Measurements from ENCODE around the gene ADAM12.
"Not testable (repeated sequence)": the region's sequence is repeated elsewhere in the genome, so short reads cannot be mapped to it uniquely, and the experiment has no call there.

Gene ADAM12

DNA sequence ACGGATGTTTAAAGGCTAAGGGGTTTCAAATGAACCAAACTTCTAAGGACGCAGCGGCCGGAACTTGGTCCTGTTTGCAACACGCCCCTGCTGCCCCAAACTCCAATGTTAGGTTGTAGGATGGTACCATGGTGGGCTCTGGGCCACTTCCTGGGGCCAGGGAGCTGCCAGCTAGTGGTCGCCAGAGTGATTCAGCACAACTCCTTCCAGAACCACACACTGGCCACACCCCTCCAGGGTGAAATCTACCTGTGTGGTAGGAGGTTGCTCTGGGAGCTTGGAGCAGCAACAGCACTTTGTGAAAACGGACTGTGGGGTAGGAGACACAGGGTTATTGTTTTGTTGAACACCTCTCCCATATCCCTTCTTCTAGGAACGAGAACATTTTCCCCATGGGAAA, 330.8 kb downstream of the ADAM12 start:
- TF ChIP-seq, protein P1, sequence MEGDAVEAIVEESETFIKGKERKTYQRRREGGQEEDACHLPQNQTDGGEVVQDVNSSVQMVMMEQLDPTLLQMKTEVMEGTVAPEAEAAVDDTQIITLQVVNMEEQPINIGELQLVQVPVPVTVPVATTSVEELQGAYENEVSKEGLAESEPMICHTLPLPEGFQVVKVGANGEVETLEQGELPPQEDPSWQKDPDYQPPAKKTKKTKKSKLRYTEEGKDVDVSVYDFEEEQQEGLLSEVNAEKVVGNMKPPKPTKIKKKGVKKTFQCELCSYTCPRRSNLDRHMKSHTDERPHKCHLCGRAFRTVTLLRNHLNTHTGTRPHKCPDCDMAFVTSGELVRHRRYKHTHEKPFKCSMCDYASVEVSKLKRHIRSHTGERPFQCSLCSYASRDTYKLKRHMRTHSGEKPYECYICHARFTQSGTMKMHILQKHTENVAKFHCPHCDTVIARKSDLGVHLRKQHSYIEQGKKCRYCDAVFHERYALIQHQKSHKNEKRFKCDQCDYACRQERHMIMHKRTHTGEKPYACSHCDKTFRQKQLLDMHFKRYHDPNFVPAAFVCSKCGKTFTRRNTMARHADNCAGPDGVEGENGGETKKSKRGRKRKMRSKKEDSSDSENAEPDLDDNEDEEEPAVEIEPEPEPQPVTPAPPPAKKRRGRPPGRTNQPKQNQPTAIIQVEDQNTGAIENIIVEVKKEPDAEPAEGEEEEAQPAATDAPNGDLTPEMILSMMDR (IDR thresholded peaks at IDR 0.05; ENCODE audit: borderline replicate concordance, insufficient read depth, low read depth, low read length), result no peak

DNA sequence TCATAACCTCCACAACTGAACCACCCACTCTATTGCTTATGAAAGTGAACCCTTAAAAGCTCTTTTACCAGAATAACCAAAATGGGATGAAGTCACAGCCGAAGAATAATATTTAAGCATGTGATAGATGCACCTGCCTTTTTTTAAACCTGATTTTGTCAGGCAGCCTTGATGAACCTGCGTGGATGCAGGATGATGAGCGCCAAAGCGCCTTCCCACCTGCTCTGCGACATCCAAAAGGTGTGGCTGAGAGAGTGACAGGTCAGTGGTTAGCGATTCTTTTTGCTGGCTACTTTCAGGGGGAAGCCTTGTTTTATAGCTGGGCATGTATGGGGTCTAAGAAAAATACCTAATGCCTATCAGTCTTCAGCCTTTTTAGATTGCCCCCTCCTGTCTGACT, 334.1 kb downstream of the ADAM12 start:
- no peak overlapping the region for H3K4me3 ChIP-seq (ENCODE audit: low read depth, low read length)
- TF ChIP-seq, protein P1 (IDR thresholded peaks at IDR 0.05; ENCODE audit: borderline replicate concordance, insufficient read depth, low read depth, low read length), result no peak

More for the DNA sequence above, 330.8 kb downstream of the ADAM12 start:
- H3K4me3 ChIP-seq (ENCODE audit: low read depth, low read length), result no peak overlapping the region

DNA sequence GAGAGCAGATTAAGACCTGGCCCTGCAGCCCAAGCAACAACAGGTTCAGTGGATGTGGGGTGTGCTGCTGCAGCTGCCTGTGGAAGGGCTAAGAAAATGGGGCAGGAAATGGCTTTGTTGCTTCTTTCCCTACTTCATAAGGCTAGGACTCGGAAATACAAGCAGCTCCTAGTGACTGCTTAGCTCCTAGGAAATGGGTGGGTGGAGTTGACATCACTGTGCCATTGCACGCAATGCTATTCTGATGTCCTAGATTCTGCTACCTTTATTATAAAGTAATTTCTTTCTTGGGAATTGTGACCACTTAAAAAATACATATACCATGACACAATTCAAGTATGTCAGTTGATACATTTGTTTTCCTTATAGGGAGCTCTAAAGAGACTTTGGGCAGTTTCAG, 336.1 kb downstream of the ADAM12 start:
- H3K4me3 ChIP-seq (ENCODE audit: low read depth, low read length), result no peak overlapping the region
- TF ChIP-seq, protein P1 (IDR thresholded peaks at IDR 0.05; ENCODE audit: borderline replicate concordance, insufficient read depth, low read depth, low read length), result no peak

DNA sequence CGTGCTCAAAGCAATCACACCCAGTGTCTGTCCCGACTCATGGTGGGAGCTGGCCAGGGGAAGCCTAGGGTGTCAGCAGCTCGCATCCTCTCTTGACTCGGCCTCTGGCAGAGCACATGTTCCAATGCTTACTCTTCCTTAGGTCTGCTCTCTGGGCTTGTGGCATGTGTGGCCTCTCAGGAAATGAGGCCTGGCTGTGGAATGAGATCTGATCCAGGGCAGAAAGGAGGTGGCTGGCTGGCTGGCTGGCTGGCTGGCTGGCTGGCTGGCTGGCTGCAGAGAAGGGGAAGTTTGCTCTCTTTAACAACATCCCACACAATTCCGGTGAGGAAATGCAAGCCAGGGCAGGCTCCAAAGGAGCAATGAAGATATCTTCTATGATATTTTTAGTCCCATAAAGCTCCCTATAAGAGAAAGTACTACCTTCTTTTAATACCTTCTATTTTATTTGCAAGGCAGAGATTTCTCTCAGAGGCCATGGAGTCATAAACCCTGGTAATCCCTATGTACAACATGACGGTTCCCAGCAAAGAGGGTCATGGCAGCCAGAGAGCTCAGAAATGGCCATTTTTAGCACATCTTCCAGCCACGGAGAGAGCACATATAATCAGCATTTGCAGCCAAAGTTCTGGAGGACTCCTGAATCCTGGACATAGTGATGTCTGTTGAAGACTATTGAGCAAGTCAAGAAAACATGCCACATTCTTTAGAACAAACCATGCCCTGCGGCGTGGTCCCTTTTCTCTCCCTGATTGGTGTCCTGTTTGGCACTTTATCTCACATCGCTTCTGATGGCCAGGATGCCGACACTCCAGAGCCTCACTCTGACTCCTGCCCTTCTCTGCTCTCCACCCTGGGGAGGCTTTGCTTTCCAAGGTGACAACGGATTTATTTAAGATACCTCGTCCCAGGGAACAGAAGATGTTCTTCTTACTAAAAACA, 338.2 kb downstream of the ADAM12 start:
- H3K4me3 ChIP-seq (ENCODE audit: low read depth, low read length), result no peak overlapping the region
- TF ChIP-seq, protein P1 (IDR thresholded peaks at IDR 0.05; ENCODE audit: borderline replicate concordance, insufficient read depth, low read depth, low read length), result no peak

DNA sequence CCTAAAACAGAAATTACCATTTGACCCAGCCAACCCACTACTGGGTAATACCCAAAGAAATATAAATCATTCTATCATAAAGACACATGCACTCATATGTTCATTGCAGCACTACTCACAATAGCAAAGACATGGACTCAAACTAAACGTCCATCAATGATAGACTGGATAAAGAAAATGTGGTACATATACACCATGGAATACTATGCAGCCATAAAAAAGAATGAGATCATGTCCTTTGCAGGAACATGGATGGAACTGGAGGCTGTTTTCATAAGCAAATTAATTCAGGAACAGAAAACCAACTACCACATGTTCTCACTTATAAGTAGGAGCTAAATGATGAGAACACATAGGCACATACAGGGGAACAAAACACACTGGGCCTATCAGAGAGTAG, 340.5 kb downstream of the ADAM12 start:
- H3K4me3 ChIP-seq (ENCODE audit: low read depth, low read length), result not testable (repeated sequence)

DNA sequence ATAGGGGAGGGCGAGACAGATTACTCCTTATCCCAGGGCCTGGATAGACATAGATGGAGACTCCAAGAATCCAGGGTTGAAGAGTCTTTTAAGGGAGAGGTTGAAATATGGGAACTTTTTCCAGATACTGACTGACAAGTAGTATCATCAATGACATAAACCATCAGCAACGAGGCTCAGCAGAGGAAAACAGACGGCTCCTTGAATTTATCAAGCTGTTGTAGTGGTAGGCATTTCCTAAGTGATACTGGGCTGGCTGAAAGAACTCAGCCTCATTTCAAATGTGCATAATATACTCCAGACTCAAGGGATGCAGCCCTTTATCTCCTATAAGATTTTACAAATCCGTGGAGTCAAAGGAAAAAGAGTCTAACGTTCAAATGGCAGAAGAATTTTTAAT, 341.4 kb downstream of the ADAM12 start:
- TF ChIP-seq, protein P1 (IDR thresholded peaks at IDR 0.05; ENCODE audit: borderline replicate concordance, insufficient read depth, low read depth, low read length), result no peak
- H3K4me3 ChIP-seq (ENCODE audit: low read depth, low read length), result no peak overlapping the region

DNA sequence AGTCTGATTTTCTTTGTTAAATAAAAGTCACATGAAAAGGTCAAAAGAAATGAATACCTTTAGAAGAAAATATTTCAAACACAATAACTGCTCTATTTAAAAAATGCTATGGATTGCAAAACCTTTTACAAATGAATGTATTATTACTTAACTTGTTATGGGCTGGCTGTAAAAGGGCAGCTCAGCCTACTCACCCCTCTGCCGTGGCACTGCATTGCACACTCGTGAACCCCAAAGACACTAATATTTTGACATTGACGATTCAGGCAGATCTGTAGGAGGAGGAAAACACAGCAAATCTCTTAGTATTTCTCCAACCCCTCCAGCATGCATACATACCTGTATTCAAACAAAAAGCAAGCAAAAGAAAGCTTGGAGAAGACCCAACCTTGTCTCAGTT, 342.4 kb downstream of the ADAM12 start:
- TF ChIP-seq, protein P1 (IDR thresholded peaks at IDR 0.05; ENCODE audit: borderline replicate concordance, insufficient read depth, low read depth, low read length), result no peak

More for the DNA sequence above, 342.4 kb downstream of the ADAM12 start:
- H3K4me3 ChIP-seq (ENCODE audit: low read depth, low read length), result no peak overlapping the region
